Stimulated activated CD8-positive, alpha-beta memory T cell treated with anti-CD3 and anti-CD28 coated beads, Interleukin-15, amount 100 ng/mL, for 1 hour (primary cell): ENCODE measurements around the gene PSAPL1.

Experiments used
- DNase-seq: peaks from one replicate; pipeline ENCODE4 v3.0.0-alpha.2; 2020; ENCODE audit warnings: low read depth

Gene PSAPL1

GRCh38 chr4:7434766-7435150 is at the start of gene PSAPL1:
Gene PSAPL1 (minus strand): TSS chr4:7434930. CDS start chr4:7434879, 51 bp downstream.
- no peak for DNase-seq

GRCh38 chr4:7481227-7481626 is 46.5 kb upstream of the PSAPL1 start:
- no peak for DNase-seq

GRCh38 chr4:7480423-7480822 is 45.7 kb upstream of the PSAPL1 start:
- DNase-seq, result no peak

GRCh38 chr4:7478665-7479064 is 43.9 kb upstream of the PSAPL1 start:
- DNase-seq, result no peak

GRCh38 chr4:7477695-7478094 is 43.0 kb upstream of the PSAPL1 start:
- DNase-seq, result no peak

GRCh38 chr4:7476820-7477219 is 42.1 kb upstream of the PSAPL1 start:
- no peak for DNase-seq

GRCh38 chr4:7475207-7475606 is 40.5 kb upstream of the PSAPL1 start:
- no peak for DNase-seq

GRCh38 chr4:7474320-7474719 is 39.6 kb upstream of the PSAPL1 start:
- no peak for DNase-seq

- no peak for DNase-seq
Measured at GRCh38 chr4:7473081-7473480, 38.4 kb upstream of the PSAPL1 start.

GRCh38 chr4:7472442-7473013 is 37.8 kb upstream of the PSAPL1 start:
- DNase-seq, result no peak

- no peak for DNase-seq
Measured at GRCh38 chr4:7470522-7471128, 35.9 kb upstream of the PSAPL1 start.

GRCh38 chr4:7470111-7470510 is 35.4 kb upstream of the PSAPL1 start:
- no peak for DNase-seq

GRCh38 chr4:7469023-7469422 is 34.3 kb upstream of the PSAPL1 start:
- no peak for DNase-seq

GRCh38 chr4:7467471-7467870 is 32.7 kb upstream of the PSAPL1 start:
- no peak for DNase-seq

- no peak for DNase-seq
Measured at GRCh38 chr4:7466904-7467303, 32.2 kb upstream of the PSAPL1 start.

- no peak for DNase-seq
Measured at GRCh38 chr4:7466215-7466614, 31.5 kb upstream of the PSAPL1 start.

- DNase-seq, result no peak
Measured at GRCh38 chr4:7465017-7465416, 30.3 kb upstream of the PSAPL1 start.

GRCh38 chr4:7464259-7464655 is 29.5 kb upstream of the PSAPL1 start:
- DNase-seq, result no peak

GRCh38 chr4:7463566-7464258 is 29.0 kb upstream of the PSAPL1 start:
- DNase-seq, result no peak

GRCh38 chr4:7462509-7462971 is 27.8 kb upstream of the PSAPL1 start:
- no peak for DNase-seq

GRCh38 chr4:7461230-7461629 is 26.5 kb upstream of the PSAPL1 start:
- DNase-seq, result no peak

GRCh38 chr4:7460566-7460965 is 25.8 kb upstream of the PSAPL1 start:
- DNase-seq, result no peak

GRCh38 chr4:7459471-7459870 is 24.7 kb upstream of the PSAPL1 start:
- no peak for DNase-seq

GRCh38 chr4:7458477-7458876 is 23.7 kb upstream of the PSAPL1 start:
- DNase-seq, result no peak
